ENCODE results near the gene TIMP4. TPM values are rescaled to one million over a fixed set of nuclear protein-coding genes. Genes with fewer than 3 reads are reported as not detected.
A peak's percentile ranks its signal among the peaks of the same experiment; 100 is the strongest.

The TIMP4 gene
- total RNA-seq, 1 donor from 2014 or later = 0.75 TPM

DNA sequence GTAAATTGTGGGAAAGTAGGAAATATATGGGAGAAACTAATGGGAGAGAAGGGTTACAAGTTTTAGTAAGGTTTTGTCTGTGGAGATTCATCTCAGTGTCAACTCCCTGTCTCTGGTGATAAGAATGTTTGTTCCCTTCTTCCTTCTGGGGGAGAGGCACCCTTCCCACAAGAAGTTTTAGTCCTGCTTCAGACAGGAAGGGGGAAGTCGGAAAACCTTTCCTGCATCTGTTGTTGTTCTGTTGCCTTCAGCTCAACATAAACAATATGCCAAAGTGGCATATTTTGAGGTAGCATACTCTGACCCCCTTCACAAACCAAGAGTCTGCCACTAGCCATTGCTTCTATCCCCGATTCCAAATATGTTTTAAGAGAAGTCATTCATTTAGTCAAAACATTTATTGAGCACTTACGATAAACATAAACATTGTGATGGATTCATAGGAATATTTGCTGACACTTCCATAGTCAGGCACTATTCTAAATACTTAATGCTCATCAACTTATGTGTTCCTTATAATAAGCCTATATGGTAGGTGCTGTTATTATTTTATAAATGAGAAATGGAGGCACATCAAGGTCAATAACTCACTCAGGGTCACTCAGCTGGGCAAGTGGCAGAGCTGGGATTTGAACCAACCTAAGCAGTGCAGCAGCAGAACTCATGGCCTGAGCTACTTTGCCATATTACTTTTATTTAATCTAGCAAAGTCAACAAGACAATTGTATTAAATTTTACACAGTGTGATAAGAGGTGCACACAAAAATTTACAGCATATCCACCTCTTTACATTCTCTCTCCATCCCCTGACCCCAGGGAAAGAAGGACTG, 34.2 kb upstream of the TIMP4 start:
- no peak for DNase-seq (ENCODE audit: low read depth, low spot score)
- H3K4me3 Mint-ChIP-seq = no peak overlapping the region
- H3K36me3 Mint-ChIP-seq (ENCODE audit: low read depth) = no peaks in the 10 kb centered on the region
- H3K4me1 Mint-ChIP-seq = no peaks in the 10 kb centered on the region
- TF ChIP-seq CTCF (conservative IDR thresholded peaks at IDR 0.05) = no peak
- H3K9me3 Mint-ChIP-seq = peaks cover 2% of the 10 kb centered on the region
- no peaks in the 10 kb centered on the region for H3K27me3 Mint-ChIP-seq (ENCODE audit: low read depth)
- H3K27ac Mint-ChIP-seq (ENCODE audit: unreplicated experiment) = no peak overlapping the region

- Mint-ChIP-seq H3K27me3 (ENCODE audit: low read depth) (no peaks in the 10 kb centered on the region), H3K9me3 (peaks cover 2% of the 10 kb centered on the region), H3K36me3 (ENCODE audit: low read depth) (no peaks in the 10 kb centered on the region), H3K4me3 (no peak overlapping the region), H3K4me1 (no peaks in the 10 kb centered on the region), H3K27ac (ENCODE audit: unreplicated experiment) (no peak overlapping the region)
- no peak for TF ChIP-seq CTCF (conservative IDR thresholded peaks at IDR 0.05)
- DNase-seq (ENCODE audit: low read depth, low spot score) = no peak
Measured at GRCh38 chr3:12192173-12192572, 33.5 kb upstream of the TIMP4 start.

DNA sequence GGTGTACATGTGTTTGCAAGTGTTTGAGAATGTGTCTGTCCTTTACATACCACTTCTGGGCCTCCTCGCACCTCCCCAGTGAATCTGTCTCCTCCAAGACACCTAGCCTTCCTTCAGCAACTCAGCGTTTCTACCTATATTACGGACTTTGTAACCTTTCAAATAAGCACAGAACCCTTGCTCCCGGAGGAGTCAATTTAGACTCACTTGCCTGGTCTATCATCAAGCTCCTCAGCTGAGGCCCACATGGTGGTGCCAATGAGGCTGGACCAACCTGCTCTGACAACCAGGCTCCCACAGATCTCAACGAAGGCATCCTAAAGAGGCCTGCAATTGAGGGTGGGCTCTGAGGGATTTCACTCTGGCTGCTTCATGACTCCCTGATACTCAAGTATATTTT, 32.8 kb upstream of the TIMP4 start:
- Mint-ChIP-seq H3K36me3 (ENCODE audit: low read depth) (no peaks in the 10 kb centered on the region), H3K27ac (ENCODE audit: unreplicated experiment) (no peak overlapping the region), H3K4me3 (no peak overlapping the region), H3K27me3 (ENCODE audit: low read depth) (no peaks in the 10 kb centered on the region), H3K4me1 (no peaks in the 10 kb centered on the region), H3K9me3 (peaks cover 2% of the 10 kb centered on the region)
- TF ChIP-seq CTCF (conservative IDR thresholded peaks at IDR 0.05) = no peak
- DNase-seq (ENCODE audit: low read depth, low spot score) = no peak

GRCh38 chr3:12190832-12191231, 32.1 kb upstream of the TIMP4 start:
- DNase-seq (ENCODE audit: low read depth, low spot score) = no peak
- no peaks in the 10 kb centered on the region for H3K27me3 Mint-ChIP-seq (ENCODE audit: low read depth)
- H3K9me3 Mint-ChIP-seq = peaks cover 2% of the 10 kb centered on the region
- no peak overlapping the region for H3K4me3 Mint-ChIP-seq
- no peak overlapping the region for H3K27ac Mint-ChIP-seq (ENCODE audit: unreplicated experiment)
- TF ChIP-seq CTCF (conservative IDR thresholded peaks at IDR 0.05) = no peak
- no peaks in the 10 kb centered on the region for H3K4me1 Mint-ChIP-seq
- no peaks in the 10 kb centered on the region for H3K36me3 Mint-ChIP-seq (ENCODE audit: low read depth)

DNA sequence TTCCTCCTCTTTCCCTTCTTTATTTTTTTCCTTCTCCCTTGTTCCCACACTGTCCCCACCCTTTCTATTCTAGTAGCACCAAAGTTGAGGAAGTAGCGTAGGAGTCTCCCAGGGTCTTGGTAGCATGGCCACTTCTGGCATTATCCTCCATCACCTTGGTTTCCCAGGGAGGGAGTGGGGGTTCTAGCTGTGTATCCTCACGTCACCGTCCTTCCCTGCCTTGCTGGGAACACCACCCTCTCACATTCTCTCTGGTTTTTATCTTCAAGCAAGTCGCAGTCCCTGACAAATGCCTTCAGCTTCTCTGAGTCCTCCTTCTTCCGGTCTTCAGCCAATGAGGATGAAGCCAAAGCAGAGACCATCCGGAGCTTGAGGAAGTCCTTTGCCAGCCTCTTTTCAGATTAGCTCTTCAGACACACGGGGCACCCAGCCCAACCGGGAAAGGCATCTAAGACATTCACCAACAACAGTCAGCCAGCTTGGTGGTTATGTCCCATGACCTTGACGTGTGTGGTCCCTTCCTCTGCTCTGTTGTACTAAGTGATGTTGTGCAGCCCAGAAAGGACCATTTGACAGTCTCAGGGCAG, 31.6 kb upstream of the TIMP4 start:
- DNase-seq (ENCODE audit: low read depth, low spot score) = no peak
- Mint-ChIP-seq H3K27me3 (ENCODE audit: low read depth) (no peaks in the 10 kb centered on the region), H3K4me1 (no peaks in the 10 kb centered on the region), H3K36me3 (ENCODE audit: low read depth) (no peaks in the 10 kb centered on the region), H3K27ac (ENCODE audit: unreplicated experiment) (peak overlapping the region; percentile 92), H3K4me3 (no peak overlapping the region), H3K9me3 (peaks cover 2% of the 10 kb centered on the region)
- no peak for TF ChIP-seq CTCF (conservative IDR thresholded peaks at IDR 0.05)
